HG02973 (cell line): Measurements from ENCODE around the gene GPRC5C.

Experiments used
- ATAC-seq: cut with Tn5 transposase; IDR thresholded peaks from one replicate; pipeline ENCODE4 v1.9.1; 2021; ENCODE audit warnings: moderate library complexity; ENCODE audit not compliant: unreplicated experiment

Gene GPRC5C

GRCh38 chr17:74432424-74432690, 469 bp downstream of the GPRC5C start:
- ATAC-seq, result no peak

- no peak for ATAC-seq
Observed at GRCh38 chr17:74432766-74433391, 991 bp downstream of the GPRC5C start.

GRCh38 chr17:74433421-74434121, 1.7 kb downstream of the GPRC5C start:
- no peak for ATAC-seq

GRCh38 chr17:74435775-74436359, 4.0 kb downstream of the GPRC5C start:
- ATAC-seq, result no peak

- ATAC-seq, result no peak
Observed at GRCh38 chr17:74437702-74438101, 5.8 kb downstream of the GPRC5C start.

- no peak for ATAC-seq
Observed at GRCh38 chr17:74439691-74440567, 8.0 kb downstream of the GPRC5C start.

GRCh38 chr17:74441537-74441936, 9.6 kb downstream of the GPRC5C start:
- no peak for ATAC-seq

- no peak for ATAC-seq
Observed at GRCh38 chr17:74442291-74442669, 10.4 kb downstream of the GPRC5C start.

GRCh38 chr17:74442670-74443515, 11.0 kb downstream of the GPRC5C start:
- ATAC-seq, result peak; percentile 54

GRCh38 chr17:74443516-74444296, 11.8 kb downstream of the GPRC5C start:
- ATAC-seq, result no peak

GRCh38 chr17:74444406-74444805, 12.5 kb downstream of the GPRC5C start:
- ATAC-seq, result no peak

- no peak for ATAC-seq
Observed at GRCh38 chr17:74445158-74445557, 13.3 kb downstream of the GPRC5C start.

- peak; percentile 34 for ATAC-seq
Observed at GRCh38 chr17:74446551-74447500, 14.9 kb downstream of the GPRC5C start.

GRCh38 chr17:74447628-74448159, 15.8 kb downstream of the GPRC5C start:
- no peak for ATAC-seq

GRCh38 chr17:74448756-74449155, 16.9 kb downstream of the GPRC5C start:
- ATAC-seq, result no peak

GRCh38 chr17:74449306-74449705, 17.4 kb downstream of the GPRC5C start:
- ATAC-seq, result no peak

GRCh38 chr17:74449773-74450172, 17.9 kb downstream of the GPRC5C start:
- no peak for ATAC-seq

GRCh38 chr17:74450231-74450630, 18.3 kb downstream of the GPRC5C start:
- no peak for ATAC-seq
